A673 (cell line): ENCODE results near the gene LTB4R.

ENCODE experiments used
- EZH2 ChIP-seq: fragments of 200-600 bp; sonication (generic); IDR thresholded peaks from 2 replicates; pipeline ENCODE4 v1.6.1; 2017; ENCODE audit warnings: borderline replicate concordance, low read depth, mild to moderate bottlenecking, mixed read lengths, antibody characterized with exemption, low read length; ENCODE audit not compliant: poor library complexity, severe bottlenecking
- TF ChIP-seq, protein P1 (sequence below): fragments of 300-800, 200-600 bp; sonication (generic); conservative IDR thresholded peaks from 2 replicates; pipeline ENCODE4 v1.5.1; 2017; ENCODE audit warnings: low read depth, mild to moderate bottlenecking, antibody characterized with exemption, low read length, moderate library complexity, mixed read lengths

DNA sequence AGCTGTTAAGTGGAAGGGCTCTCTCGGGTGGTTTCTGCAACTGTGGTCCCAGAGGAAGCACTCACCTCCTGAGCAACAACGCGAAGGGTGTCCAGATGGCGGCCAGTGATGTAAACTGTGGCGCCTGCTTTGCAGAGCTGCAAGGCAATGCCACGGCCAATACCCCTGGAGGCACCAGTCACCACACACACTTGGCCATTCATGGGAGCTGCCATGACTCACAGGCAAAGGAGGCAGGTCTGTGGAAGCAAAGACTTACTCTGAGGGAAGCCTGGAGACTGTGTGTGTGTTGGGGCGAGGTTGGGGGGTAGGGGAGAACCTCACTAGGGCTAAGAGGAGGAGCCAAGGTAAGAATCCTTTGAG lies 12.4 kb upstream of the LTB4R start:
- TF ChIP-seq, protein P1, sequence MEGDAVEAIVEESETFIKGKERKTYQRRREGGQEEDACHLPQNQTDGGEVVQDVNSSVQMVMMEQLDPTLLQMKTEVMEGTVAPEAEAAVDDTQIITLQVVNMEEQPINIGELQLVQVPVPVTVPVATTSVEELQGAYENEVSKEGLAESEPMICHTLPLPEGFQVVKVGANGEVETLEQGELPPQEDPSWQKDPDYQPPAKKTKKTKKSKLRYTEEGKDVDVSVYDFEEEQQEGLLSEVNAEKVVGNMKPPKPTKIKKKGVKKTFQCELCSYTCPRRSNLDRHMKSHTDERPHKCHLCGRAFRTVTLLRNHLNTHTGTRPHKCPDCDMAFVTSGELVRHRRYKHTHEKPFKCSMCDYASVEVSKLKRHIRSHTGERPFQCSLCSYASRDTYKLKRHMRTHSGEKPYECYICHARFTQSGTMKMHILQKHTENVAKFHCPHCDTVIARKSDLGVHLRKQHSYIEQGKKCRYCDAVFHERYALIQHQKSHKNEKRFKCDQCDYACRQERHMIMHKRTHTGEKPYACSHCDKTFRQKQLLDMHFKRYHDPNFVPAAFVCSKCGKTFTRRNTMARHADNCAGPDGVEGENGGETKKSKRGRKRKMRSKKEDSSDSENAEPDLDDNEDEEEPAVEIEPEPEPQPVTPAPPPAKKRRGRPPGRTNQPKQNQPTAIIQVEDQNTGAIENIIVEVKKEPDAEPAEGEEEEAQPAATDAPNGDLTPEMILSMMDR = no peak
- TF ChIP-seq EZH2 = no peak
